OCI-LY3 (cell line): ENCODE results near the gene BRMS1.

ENCODE experiments used
- H2AFZ ChIP-seq: fragments of 200-600, 300-600 bp; shearing (Covaris generic); 2 replicates; pipeline ENCODE4 v1.6.0; 2014; ENCODE audit warnings: antibody characterized with exemption, low read depth, low read length
- H3K27ac ChIP-seq: fragments of 200-600, 300-600 bp; sonication (generic); 2 replicates; pipeline ENCODE4 v1.5.1; 2014; ENCODE audit warnings: mild to moderate bottlenecking, low read length, moderate library complexity, mixed read lengths
- H3K27me3 ChIP-seq: fragments of 200-600, 300-600 bp; sonication (generic); 2 replicates; pipeline ENCODE4 v1.6.1; 2014; ENCODE audit warnings: low read depth, low read length, mixed read lengths
- H3K36me3 ChIP-seq: fragments of 200-600, 300-600 bp; sonication (generic); replicated peaks from 2 replicates; pipeline ENCODE3; 2014; ENCODE audit warnings: low read depth, low read length, mixed read lengths
- H3K4me1 ChIP-seq: fragments of 300-600, 200-600 bp; sonication (generic); 2 replicates; pipeline ENCODE4 v1.6.1; 2014; ENCODE audit warnings: low read length, mixed read lengths
- H3K4me2 ChIP-seq: fragments of 200-600, 300-600 bp; sonication (generic); 2 replicates; pipeline ENCODE4 v1.6.1; 2014; ENCODE audit warnings: low read length, mixed read lengths
- H3K4me3 ChIP-seq: fragments of 300-600, 200-600 bp; sonication (generic); 2 replicates; pipeline ENCODE4 v1.5.1; 2014; ENCODE audit warnings: antibody characterized with exemption, mild to moderate bottlenecking, low read length, moderate library complexity
- H3K79me2 ChIP-seq: fragments of 300-600, 200-600 bp; shearing (Covaris generic); 2 replicates; pipeline ENCODE4 v1.6.1; 2014; ENCODE audit warnings: mild to moderate bottlenecking, low read length, mixed read lengths
- H3K9ac ChIP-seq: fragments of 300-600, 200-600 bp; shearing (Covaris generic); 2 replicates; pipeline ENCODE4 v1.6.0; 2014; ENCODE audit warnings: mild to moderate bottlenecking, low read length, moderate library complexity
- H3K9me3 ChIP-seq: fragments of 200-600, 300-600 bp; shearing (Covaris generic); 2 replicates; pipeline ENCODE4 v1.6.1; 2014; ENCODE audit warnings: low read length, mixed read lengths; ENCODE audit not compliant: insufficient read depth
- H4K20me1 ChIP-seq: fragments of 200-600, 300-600 bp; sonication (generic); 2 replicates; pipeline ENCODE4 v1.6.1; 2016; ENCODE audit warnings: low read length, mixed read lengths; ENCODE audit not compliant: insufficient read depth
- CTCF ChIP-seq: fragments of 200-600, 300-600 bp; sonication (generic); IDR thresholded peaks from 2 replicates; pipeline ENCODE4 v1.5.1; 2014; ENCODE audit warnings: antibody characterized with exemption, low read length, low read depth
- EZH2phosphoT487 ChIP-seq: fragments of 200-600 bp; shearing (Covaris generic); IDR thresholded peaks from 2 replicates; pipeline ENCODE4 v1.6.1; 2018; ENCODE audit warnings: antibody characterized with exemption, mixed run types, low read depth

Gene BRMS1

DNA sequence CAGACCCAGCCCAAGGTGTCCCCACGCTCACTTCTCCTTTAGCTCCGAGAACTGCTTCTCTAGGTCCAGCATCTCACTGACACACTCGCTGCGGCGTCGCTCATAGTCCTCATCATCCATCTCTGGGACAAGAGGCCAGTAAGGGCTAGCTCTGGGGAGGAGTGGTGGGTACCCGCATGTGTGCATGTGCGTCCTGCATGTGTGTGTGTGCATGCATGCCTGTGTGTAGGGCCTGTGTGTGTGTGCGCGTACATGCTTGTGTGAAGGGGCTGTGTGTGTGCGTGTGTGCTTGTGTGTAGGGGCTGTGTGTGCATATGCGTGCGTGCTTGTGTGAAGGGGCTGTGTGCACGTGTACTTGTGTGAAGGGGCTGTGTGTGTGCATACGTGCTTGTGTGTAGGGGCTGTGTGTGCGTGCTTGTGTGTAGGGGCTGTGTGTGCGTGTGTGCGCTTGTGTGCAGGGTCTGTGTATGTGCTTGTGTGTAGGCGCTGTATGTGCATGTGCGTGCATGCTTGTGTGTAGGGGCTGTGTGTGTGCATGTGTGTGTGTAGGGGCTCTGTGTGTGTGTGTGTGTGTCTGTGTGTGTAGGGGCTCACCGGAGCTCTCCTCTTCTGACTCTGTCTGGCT, 3.3 kb downstream of the BRMS1 start:
- H4K20me1 ChIP-seq, result no peaks in the 10 kb centered on the region
- H3K36me3 ChIP-seq, result peaks cover 34% of the 10 kb centered on the region
- H3K4me2 ChIP-seq, result no peak overlapping the region

GRCh38 chr11:66340596-66341501, 4.1 kb downstream of the BRMS1 start:
- Histone ChIP-seq H3K9me3 (no peaks in the 10 kb centered on the region), H3K27me3 (no peaks in the 10 kb centered on the region), H2AFZ (no peak overlapping the region), H4K20me1 (no peaks in the 10 kb centered on the region), H3K9ac (no peak overlapping the region), H3K36me3 (peaks cover 34% of the 10 kb centered on the region), H3K4me3 (no peak overlapping the region), H3K79me2 (peaks cover 23% of the 10 kb centered on the region), H3K4me1 (peaks cover 13% of the 10 kb centered on the region), H3K4me2 (no peak overlapping the region), H3K27ac (no peak overlapping the region)
- TF ChIP-seq EZH2phosphoT487, result no peak

More for the DNA sequence above, 3.3 kb downstream of the BRMS1 start:
- no peak overlapping the region for H3K27ac ChIP-seq
- H3K4me1 ChIP-seq, result peaks cover 18% of the 10 kb centered on the region
- peaks cover 26% of the 10 kb centered on the region for H3K79me2 ChIP-seq
- no peaks in the 10 kb centered on the region for H3K9me3 ChIP-seq
- no peak overlapping the region for H3K9ac ChIP-seq
- H2AFZ ChIP-seq, result no peak overlapping the region
- TF ChIP-seq CTCF (no peak), EZH2phosphoT487 (no peak)
- no peak overlapping the region for H3K4me3 ChIP-seq
- H3K27me3 ChIP-seq, result no peaks in the 10 kb centered on the region

DNA sequence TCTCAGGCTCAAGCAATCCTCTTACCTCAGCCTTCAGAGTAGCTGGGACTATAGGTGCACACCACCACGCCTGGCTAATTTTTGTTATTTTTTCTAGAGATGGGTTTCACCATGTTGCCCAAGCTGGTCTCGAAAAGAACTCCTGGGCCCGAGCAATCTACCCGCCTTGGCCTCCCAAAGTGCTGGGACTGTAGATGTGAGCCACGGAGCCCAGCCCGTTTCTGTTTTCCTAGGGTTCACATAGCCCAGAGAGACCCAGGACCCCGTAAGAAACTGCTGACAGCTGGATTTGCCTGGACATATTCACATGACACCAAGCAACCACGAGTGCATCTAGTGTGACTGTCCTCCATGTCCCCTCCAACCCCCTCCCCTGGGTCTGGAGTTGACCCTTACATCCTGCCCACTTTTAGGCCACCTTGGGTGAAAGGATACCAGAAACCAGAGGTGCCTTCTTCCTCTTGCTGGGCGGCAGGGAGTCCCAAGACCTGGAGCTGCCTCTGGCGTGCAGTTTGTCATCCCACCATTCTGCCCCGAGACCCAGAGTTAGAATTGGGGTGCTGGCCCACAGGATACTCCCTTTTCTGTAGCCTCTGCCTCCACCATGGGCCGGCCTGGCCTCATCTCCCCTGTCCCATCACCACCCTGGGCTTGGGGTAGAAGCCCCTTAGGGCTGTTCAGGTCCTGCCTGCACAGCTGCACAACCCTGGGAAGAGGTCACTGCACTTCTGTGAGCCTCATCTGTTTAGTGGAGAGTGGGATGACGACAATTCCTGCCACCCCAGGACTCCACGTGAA, 5.0 kb downstream of the BRMS1 start:
- Histone ChIP-seq H3K4me1 (peaks cover 8% of the 10 kb centered on the region), H3K27me3 (no peaks in the 10 kb centered on the region)

More for the DNA sequence above, 5.0 kb downstream of the BRMS1 start:
- TF ChIP-seq CTCF, result no peak
- TF ChIP-seq EZH2phosphoT487, result no peak
- Histone ChIP-seq H3K36me3 (peaks cover 34% of the 10 kb centered on the region), H3K4me2 (no peak overlapping the region), H3K27ac (no peak overlapping the region), H2AFZ (no peak overlapping the region), H3K79me2 (peaks cover 23% of the 10 kb centered on the region), H3K4me3 (no peak overlapping the region), H3K9ac (no peak overlapping the region), H3K9me3 (no peaks in the 10 kb centered on the region), H4K20me1 (no peaks in the 10 kb centered on the region)
